IMR-90 (cell line): ENCODE results near the gene DNAH3.

Experiments
- BHLHE40 ChIP-seq: fragments of 150-350 bp; IDR thresholded peaks from 2 replicates; pipeline ENCODE4 v1.6.1; 2016; ENCODE audit warnings: mild to moderate bottlenecking, low read depth, low read length
- CTCF ChIP-seq: conservative IDR thresholded peaks from 2 replicates; pipeline ENCODE4 v1.5.1; 2012; ENCODE audit warnings: mild to moderate bottlenecking, low read depth, low read length, improper control_type of control experiment
- ELK1 ChIP-seq: fragments of 150-350 bp; IDR thresholded peaks from 2 replicates; pipeline ENCODE4 v1.6.1; 2016; ENCODE audit warnings: low read depth, mild to moderate bottlenecking, low read length, moderate library complexity, borderline replicate concordance
- FOS ChIP-seq: fragments of 150-350 bp; IDR thresholded peaks from 2 replicates; pipeline ENCODE4 v1.6.1; 2016; ENCODE audit warnings: low read depth, low read length
- MAFK ChIP-seq: IDR thresholded peaks from 2 replicates; pipeline ENCODE4 v1.6.1; 2012; ENCODE audit warnings: low read depth, low read length, improper control_type of control experiment
- MAZ ChIP-seq: IDR thresholded peaks from 2 replicates; pipeline ENCODE4 v1.6.1; 2012; ENCODE audit warnings: low read depth, mild to moderate bottlenecking, low read length, improper control_type of control experiment, moderate library complexity, borderline replicate concordance
- MXI1 ChIP-seq: IDR thresholded peaks from 2 replicates; pipeline ENCODE4 v1.6.1; 2012; ENCODE audit warnings: low read depth, mild to moderate bottlenecking, low read length, moderate library complexity, borderline replicate concordance
- POLR2A ChIP-seq: IDR thresholded peaks from 2 replicates; pipeline ENCODE4 v1.6.1; 2012; ENCODE audit warnings: mild to moderate bottlenecking, low read depth, low read length
- RFX5 ChIP-seq: IDR thresholded peaks from 2 replicates; pipeline ENCODE4 v1.8.0; 2012; ENCODE audit warnings: low read depth, mild to moderate bottlenecking, low read length, moderate library complexity
- SMC3 ChIP-seq: fragments of 150-350 bp; IDR thresholded peaks from 2 replicates; pipeline ENCODE4 v1.6.1; 2016; ENCODE audit warnings: low read depth, mild to moderate bottlenecking, antibody characterized with exemption, low read length, moderate library complexity
- USF2 ChIP-seq: fragments of 150-350 bp; IDR thresholded peaks from 2 replicates; pipeline ENCODE4 v1.6.1; 2017; ENCODE audit warnings: mild to moderate bottlenecking, antibody characterized with exemption, low read length, low read depth

- TF ChIP-seq CTCF (no peak), RFX5 (no peak), SMC3 (peak; percentile 5; the same call in 1 of the 2 replicates), BHLHE40 (peak; percentile 89), POLR2A (peak; percentile 96), MAZ (peak; percentile 89; the same call in 1 of the 2 replicates), ELK1 (peak; percentile 88), MAFK (no peak), FOS (peak; percentile 52; the same call in 1 of the 2 replicates), USF2 (0 out of 2 replicates have a peak, but pooled peaks have one; percentile 1), MXI1 (peak; percentile 60)
These were observed 250.2 kb downstream of the DNAH3 start, which contains the start of the genes DCUN1D3 and LYRM1 for GRCh38 chr16:20900299-20901067.
